Upper lobe of right lung (tissue), 1 donor: ENCODE measurements around the gene ST6GAL1. TPM values are rescaled to one million over a fixed set of nuclear protein-coding genes. Genes with fewer than 3 reads are reported as not detected.
A peak's percentile ranks its signal among the peaks of the same experiment; 100 is the strongest.
"Not testable (repeated sequence)": the region's sequence is repeated elsewhere in the genome, so short reads cannot be mapped to it uniquely, and the experiment has no call there.

Experiments
- ATAC-seq: fragments of 200-7000 bp; cut with Tn5 transposase; one replicate; pipeline ENCODE4 v1.9.1; 2020; ENCODE audit warnings: mild to moderate bottlenecking, moderate library complexity
- DNase-seq: peaks from one replicate; pipeline ENCODE4 v3.0.0-alpha.2; 2020
- H3K27ac ChIP-seq: fragments of 200-600 bp; one replicate; pipeline ENCODE4 v1.8.0; 2022
- H3K27me3 ChIP-seq: fragments of 200-600 bp; one replicate; pipeline ENCODE4 v1.8.0; 2022; ENCODE audit warnings: mild to moderate bottlenecking
- H3K36me3 ChIP-seq: fragments of 200-600 bp; one replicate; pipeline ENCODE4 v1.8.0; 2022
- H3K4me1 ChIP-seq: fragments of 200-600 bp; one replicate; pipeline ENCODE4 v1.8.0; 2022
- H3K4me3 ChIP-seq: fragments of 200-600 bp; one replicate; pipeline ENCODE4 v1.8.0; 2022; ENCODE audit warnings: mild to moderate bottlenecking
- H3K9me3 ChIP-seq: fragments of 200-600 bp; one replicate; pipeline ENCODE4 v1.8.0; 2022
- intact Hi-C: fragments of 100-400 bp; cut with DNase I; formaldehyde crosslinking; loops from one replicate; pipeline ENCODE4 v1.11.0; 2022
- total RNA-seq: library from RNA; stranded (reverse); fragmentation: NEBNext Ultra II Directional; extraction: Animal tissue kit (Norgen Biotek cat#: 25700); gene quantifications from one replicate; pipeline ENCODE4 v1.2.1, GENCODE V29; 2021
- TF ChIP-seq, protein P1 (sequence below): fragments of 200-600 bp; IDR thresholded peaks from one replicate; pipeline ENCODE4 v1.8.0; 2022; ENCODE audit warnings: antibody characterized with exemption
- donor health status: DM: no; HTN: yes; CAD: no; lungs with severe emphysema.

The ST6GAL1 gene
- total RNA-seq, 1 donor from 2014 or later: 116 TPM

DNA sequence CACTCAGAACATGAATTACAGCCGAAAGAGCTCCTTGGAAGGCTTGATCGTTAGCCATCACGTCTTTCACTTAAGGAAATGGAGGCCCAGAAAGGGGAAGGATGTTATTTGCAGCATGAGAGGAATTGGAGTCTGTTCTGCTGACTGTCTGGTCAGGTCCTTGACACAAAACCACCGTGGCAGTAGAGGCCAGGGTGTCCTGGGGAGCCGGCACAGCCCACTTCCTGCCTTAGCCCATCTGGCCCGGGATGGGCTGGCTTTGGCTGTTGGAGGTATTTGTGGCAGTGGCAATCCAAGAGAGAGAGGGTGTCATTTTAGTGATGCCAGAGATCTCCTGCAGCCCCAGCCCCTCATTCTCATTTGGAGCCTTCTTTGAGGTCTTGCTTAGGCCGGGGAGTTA lies 37.4 kb downstream of the ST6GAL1 start:
- intact Hi-C loops: no loop called here
- Histone ChIP-seq H3K9me3 (no peaks in the 10 kb centered on the region), H3K36me3 (peaks cover 19% of the 10 kb centered on the region), H3K27me3 (no peaks in the 10 kb centered on the region), H3K4me1 (peaks cover 23% of the 10 kb centered on the region), H3K27ac (no peak overlapping the region), H3K4me3 (no peak overlapping the region)
- ATAC-seq (peak; percentile 45), DNase-seq (no peak)
- TF ChIP-seq, protein P1, sequence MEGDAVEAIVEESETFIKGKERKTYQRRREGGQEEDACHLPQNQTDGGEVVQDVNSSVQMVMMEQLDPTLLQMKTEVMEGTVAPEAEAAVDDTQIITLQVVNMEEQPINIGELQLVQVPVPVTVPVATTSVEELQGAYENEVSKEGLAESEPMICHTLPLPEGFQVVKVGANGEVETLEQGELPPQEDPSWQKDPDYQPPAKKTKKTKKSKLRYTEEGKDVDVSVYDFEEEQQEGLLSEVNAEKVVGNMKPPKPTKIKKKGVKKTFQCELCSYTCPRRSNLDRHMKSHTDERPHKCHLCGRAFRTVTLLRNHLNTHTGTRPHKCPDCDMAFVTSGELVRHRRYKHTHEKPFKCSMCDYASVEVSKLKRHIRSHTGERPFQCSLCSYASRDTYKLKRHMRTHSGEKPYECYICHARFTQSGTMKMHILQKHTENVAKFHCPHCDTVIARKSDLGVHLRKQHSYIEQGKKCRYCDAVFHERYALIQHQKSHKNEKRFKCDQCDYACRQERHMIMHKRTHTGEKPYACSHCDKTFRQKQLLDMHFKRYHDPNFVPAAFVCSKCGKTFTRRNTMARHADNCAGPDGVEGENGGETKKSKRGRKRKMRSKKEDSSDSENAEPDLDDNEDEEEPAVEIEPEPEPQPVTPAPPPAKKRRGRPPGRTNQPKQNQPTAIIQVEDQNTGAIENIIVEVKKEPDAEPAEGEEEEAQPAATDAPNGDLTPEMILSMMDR: no peak

DNA sequence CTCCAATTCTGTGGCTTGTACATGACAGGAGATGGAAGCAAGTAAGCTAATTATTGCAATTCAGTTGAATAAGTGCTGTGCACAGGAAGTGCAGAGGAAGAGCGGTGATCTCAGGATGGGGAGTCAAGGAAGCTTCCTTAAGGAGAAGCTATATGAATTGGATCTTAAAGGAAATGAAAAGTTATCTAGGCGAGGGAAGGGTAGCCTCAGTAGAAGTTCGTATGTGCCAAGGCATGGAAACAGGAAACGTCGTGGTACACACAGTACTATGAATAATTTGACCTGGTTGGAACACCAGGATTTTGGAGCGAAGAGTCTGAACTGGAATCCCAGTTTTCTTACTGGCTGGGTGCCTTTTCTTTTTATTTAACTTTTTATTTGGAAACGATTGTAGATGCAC lies 39.3 kb downstream of the ST6GAL1 start:
- intact Hi-C loops: no loop called here
- H3K4me1 ChIP-seq: peaks cover 23% of the 10 kb centered on the region
- no peaks in the 10 kb centered on the region for H3K9me3 ChIP-seq
- no peak overlapping the region for H3K4me3 ChIP-seq
- ATAC-seq (no peak), DNase-seq (no peak)
- no peaks in the 10 kb centered on the region for H3K27me3 ChIP-seq
- H3K27ac ChIP-seq: peak overlapping the region; percentile 3
- TF ChIP-seq, protein P1: no peak
- H3K36me3 ChIP-seq: peaks cover 10% of the 10 kb centered on the region

DNA sequence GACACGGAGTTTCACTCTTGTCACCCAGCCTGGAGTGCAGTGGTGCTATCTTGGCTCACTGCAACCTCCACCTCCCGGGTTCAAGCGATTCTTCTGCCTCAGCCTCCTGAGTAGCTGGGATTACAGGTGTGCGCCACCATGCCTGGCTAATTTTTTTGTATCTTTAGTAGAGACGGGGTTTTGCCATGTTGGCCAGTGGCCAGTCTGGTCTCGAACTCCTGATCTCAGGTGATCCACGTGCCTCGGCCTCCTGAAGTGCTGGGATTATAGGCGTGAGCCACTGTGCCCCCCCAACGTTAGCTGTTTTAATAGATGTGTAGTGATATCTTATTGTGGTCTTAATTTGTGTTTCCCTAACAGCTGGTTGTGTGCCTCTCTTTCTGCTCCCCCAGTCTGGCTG lies 40.8 kb downstream of the ST6GAL1 start:
- H3K4me3 ChIP-seq, ATAC-seq, DNase-seq, H3K9me3 ChIP-seq, H3K27me3 ChIP-seq, intact Hi-C loops, H3K36me3 ChIP-seq: not testable (repeated sequence)
- H3K4me1 ChIP-seq: peaks cover 23% of the 10 kb centered on the region
- peak overlapping the region; percentile 63 for H3K27ac ChIP-seq

DNA sequence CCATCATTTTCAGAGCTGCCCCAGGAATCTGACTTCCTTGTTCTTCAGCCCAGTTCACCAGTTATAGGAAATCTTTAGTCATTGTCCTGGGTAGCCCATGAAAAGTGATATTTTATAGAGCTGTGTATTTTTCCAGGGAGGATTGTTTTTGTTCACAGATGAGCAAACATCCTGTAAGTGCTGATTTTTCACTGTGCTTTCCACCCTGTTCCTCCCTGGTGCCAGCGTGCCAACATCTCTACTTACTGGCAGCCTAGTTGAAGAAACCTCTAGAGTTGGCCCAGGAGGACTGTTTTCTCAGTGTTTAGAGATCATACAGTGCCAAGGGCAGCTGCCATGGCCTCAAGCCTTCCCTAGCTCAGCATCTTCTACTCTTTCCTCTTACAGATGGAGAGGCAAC lies 41.3 kb downstream of the ST6GAL1 start:
- Histone ChIP-seq H3K4me3 (no peak overlapping the region), H3K27me3 (no peaks in the 10 kb centered on the region), H3K27ac (peak overlapping the region; percentile 63), H3K9me3 (no peaks in the 10 kb centered on the region), H3K36me3 (no peaks in the 10 kb centered on the region), H3K4me1 (peaks cover 27% of the 10 kb centered on the region)
- peak; percentile 51 for ATAC-seq
- TF ChIP-seq, protein P1: no peak
- DNase-seq: no peak
- intact Hi-C loops: no loop called here

DNA sequence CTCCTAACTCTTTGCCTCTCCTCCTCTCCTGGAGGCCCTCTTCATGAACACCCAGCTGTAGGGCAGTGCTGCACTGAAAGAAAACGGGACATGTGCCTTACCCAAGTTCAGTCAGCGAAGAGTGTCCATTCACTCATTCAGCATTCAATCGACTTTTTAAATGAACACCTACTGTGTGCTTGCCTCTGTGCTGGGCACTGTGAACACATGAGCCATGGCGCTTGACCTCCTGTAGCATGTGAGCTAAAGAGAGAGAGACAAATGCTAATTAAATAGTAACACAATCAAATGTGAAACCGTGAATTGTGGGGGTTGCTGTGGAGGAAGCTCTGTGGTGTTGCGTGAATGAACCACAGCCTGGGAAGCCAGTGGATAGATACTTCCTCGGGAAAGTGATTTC lies 43.4 kb downstream of the ST6GAL1 start:
- TF ChIP-seq, protein P1: no peak
- Histone ChIP-seq H3K9me3 (no peaks in the 10 kb centered on the region), H3K27ac (no peak overlapping the region), H3K4me1 (peaks cover 30% of the 10 kb centered on the region), H3K27me3 (no peaks in the 10 kb centered on the region), H3K4me3 (no peak overlapping the region), H3K36me3 (no peaks in the 10 kb centered on the region)
- ATAC-seq (no peak), DNase-seq (no peak)
- intact Hi-C loops: no loop called here

DNA sequence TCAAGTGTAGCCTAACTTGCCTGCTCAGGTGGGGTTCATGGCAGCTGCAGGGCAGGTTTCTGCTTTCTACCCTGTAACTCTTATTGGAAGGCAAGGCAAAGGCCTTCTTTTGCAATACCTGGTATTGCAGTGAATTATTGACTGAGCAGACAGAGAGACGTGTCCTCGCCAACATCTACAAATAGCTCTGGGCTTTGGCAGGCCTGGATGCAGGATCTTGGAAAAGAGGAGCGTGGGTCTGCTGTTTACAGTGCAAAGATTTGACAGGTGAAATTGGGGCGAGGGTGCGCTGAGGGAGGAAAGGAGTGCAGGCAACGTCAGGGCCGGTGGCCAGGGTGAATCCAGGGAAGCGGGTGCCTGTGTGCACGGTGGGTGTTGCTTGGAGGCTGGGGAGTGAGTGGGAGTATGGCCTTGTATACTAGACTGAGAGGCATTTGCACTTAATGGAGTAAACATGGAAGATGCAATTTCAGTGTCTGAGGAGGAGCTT lies 44.5 kb downstream of the ST6GAL1 start:
- no peaks in the 10 kb centered on the region for H3K27me3 ChIP-seq
- intact Hi-C loops: no loop called here
- no peaks in the 10 kb centered on the region for H3K36me3 ChIP-seq
- DNase-seq (no peak), ATAC-seq (no peak)
- no peaks in the 10 kb centered on the region for H3K9me3 ChIP-seq
- H3K4me3 ChIP-seq: no peak overlapping the region
- TF ChIP-seq, protein P1: no peak
- H3K4me1 ChIP-seq: peaks cover 25% of the 10 kb centered on the region
- H3K27ac ChIP-seq: no peak overlapping the region
